HEK293 (cell line): ENCODE measurements around the gene NEUROG2.

Source experiments
- GFI1B ChIP-seq: fragments of 450-650 bp; formaldehyde crosslinking; IDR thresholded peaks from 2 replicates; pipeline ENCODE4 v1.5.1; 2016; ENCODE audit warnings: missing biosample characterization, missing genetic modification characterization
- HOXC10 ChIP-seq: sonication (generic); formaldehyde crosslinking; IDR thresholded peaks from 2 replicates; pipeline ENCODE4 v1.8.1; 2023; ENCODE audit warnings: mild to moderate bottlenecking, missing genetic modification reagents
- TCF7L2 ChIP-seq: IDR thresholded peaks from 2 replicates; pipeline ENCODE4 v1.6.1; 2011; ENCODE audit warnings: low read depth, mild to moderate bottlenecking, inconsistent platforms, low read length, moderate library complexity, borderline replicate concordance
- YY2 ChIP-seq: fragments of 450-650 bp; formaldehyde crosslinking; IDR thresholded peaks from 2 replicates; pipeline ENCODE4 v1.5.1; 2016; ENCODE audit warnings: missing biosample characterization, missing genetic modification characterization
- ZBTB17 ChIP-seq: fragments of 450-650 bp; formaldehyde crosslinking; IDR thresholded peaks from 2 replicates; pipeline ENCODE4 v1.5.1; 2016; ENCODE audit warnings: missing biosample characterization, missing genetic modification characterization
- ZNF221 ChIP-seq: fragments of 450-650 bp; formaldehyde crosslinking; IDR thresholded peaks from 2 replicates; pipeline ENCODE4 v1.5.1; 2017; ENCODE audit warnings: missing biosample characterization, missing genetic modification characterization, borderline replicate concordance
- ZNF223 ChIP-seq: fragments of 450-650 bp; formaldehyde crosslinking; IDR thresholded peaks from 2 replicates; pipeline ENCODE4 v1.5.1; 2016; ENCODE audit warnings: missing biosample characterization, missing genetic modification characterization
- ZNF335 ChIP-seq: fragments of 450-650 bp; formaldehyde crosslinking; conservative IDR thresholded peaks from 2 replicates; pipeline ENCODE4 v1.5.1; 2016; ENCODE audit warnings: missing biosample characterization, missing genetic modification characterization
- ZNF473 ChIP-seq: fragments of 450-650 bp; formaldehyde crosslinking; IDR thresholded peaks from 2 replicates; pipeline ENCODE4 v1.5.1; 2017; ENCODE audit warnings: missing biosample characterization, missing genetic modification characterization
- ZNF530 ChIP-seq: fragments of 450-650 bp; formaldehyde crosslinking; IDR thresholded peaks from 2 replicates; pipeline ENCODE4 v1.5.1; 2016; ENCODE audit warnings: low read depth, missing biosample characterization, missing genetic modification characterization
- ZNF561 ChIP-seq: fragments of 450-650 bp; IDR thresholded peaks from 2 replicates; pipeline ENCODE4 v1.5.1; 2018; ENCODE audit warnings: missing biosample characterization, missing genetic modification characterization, borderline replicate concordance
- ZNF621 ChIP-seq: fragments of 450-650 bp; formaldehyde crosslinking; IDR thresholded peaks from 2 replicates; pipeline ENCODE4 v1.5.1; 2017; ENCODE audit warnings: missing biosample characterization, missing genetic modification characterization
- ZNF626 ChIP-seq: fragments of 450-650 bp; sonication (Bioruptor Pico); formaldehyde crosslinking; IDR thresholded peaks from 2 replicates; pipeline ENCODE4 v1.5.1; 2018; ENCODE audit warnings: missing biosample characterization, missing genetic modification characterization, inconsistent platforms
- ZNF664 ChIP-seq: fragments of 450-650 bp; formaldehyde crosslinking; IDR thresholded peaks from 2 replicates; pipeline ENCODE4 v1.5.1; 2016; ENCODE audit warnings: missing biosample characterization, missing genetic modification characterization
- ZNF707 ChIP-seq: fragments of 450-650 bp; formaldehyde crosslinking; IDR thresholded peaks from 2 replicates; pipeline ENCODE4 v1.5.1; 2016; ENCODE audit warnings: missing biosample characterization, missing genetic modification characterization
- ZNF776 ChIP-seq: fragments of 450-650 bp; formaldehyde crosslinking; IDR thresholded peaks from 2 replicates; pipeline ENCODE4 v1.5.0; 2017; ENCODE audit warnings: missing biosample characterization, missing genetic modification characterization, borderline replicate concordance
- ZNF777 ChIP-seq: fragments of 450-650 bp; formaldehyde crosslinking; IDR thresholded peaks from 2 replicates; pipeline ENCODE4 v1.5.1; 2017; ENCODE audit warnings: missing biosample characterization, missing genetic modification characterization, borderline replicate concordance
- ZNF792 ChIP-seq: fragments of 450-650 bp; formaldehyde crosslinking; IDR thresholded peaks from 2 replicates; pipeline ENCODE4 v1.5.1; 2016; ENCODE audit warnings: missing biosample characterization, missing genetic modification characterization
- ZXDB ChIP-seq: fragments of 450-650 bp; formaldehyde crosslinking; IDR thresholded peaks from 2 replicates; pipeline ENCODE4 v1.5.1; 2016; ENCODE audit warnings: missing biosample characterization, missing genetic modification characterization
- TF ChIP-seq, protein P1 (sequence below): fragments of 450-650 bp; formaldehyde crosslinking; IDR thresholded peaks from 2 replicates; pipeline ENCODE4 v1.5.1; 2016; ENCODE audit warnings: missing biosample characterization, missing genetic modification characterization, borderline replicate concordance
- TF ChIP-seq, protein P2 (sequence below): fragments of 450-650 bp; formaldehyde crosslinking; IDR thresholded peaks from 2 replicates; pipeline ENCODE4 v1.5.1; 2017; ENCODE audit warnings: missing biosample characterization, missing genetic modification characterization
- TF ChIP-seq, protein P3 (sequence below): fragments of 450-650 bp; formaldehyde crosslinking; IDR thresholded peaks from 2 replicates; pipeline ENCODE4 v1.5.1; 2016; ENCODE audit warnings: missing biosample characterization, missing genetic modification characterization
- TF ChIP-seq, protein P4 (sequence below): fragments of 450-650 bp; formaldehyde crosslinking; optimal IDR thresholded peaks from 2 replicates; pipeline ENCODE3; 2016; ENCODE audit warnings: missing biosample characterization, mild to moderate bottlenecking, missing genetic modification characterization
- TF ChIP-seq, protein P5 (sequence below): fragments of 450-650 bp; formaldehyde crosslinking; IDR thresholded peaks from 2 replicates; pipeline ENCODE4 v1.5.1; 2017; ENCODE audit warnings: missing biosample characterization, missing genetic modification characterization
- TF ChIP-seq, protein P6 (sequence below): fragments of 450-650 bp; formaldehyde crosslinking; IDR thresholded peaks from 2 replicates; pipeline ENCODE4 v1.5.1; 2016; ENCODE audit warnings: missing biosample characterization, missing genetic modification characterization

NEUROG2 gene

DNA sequence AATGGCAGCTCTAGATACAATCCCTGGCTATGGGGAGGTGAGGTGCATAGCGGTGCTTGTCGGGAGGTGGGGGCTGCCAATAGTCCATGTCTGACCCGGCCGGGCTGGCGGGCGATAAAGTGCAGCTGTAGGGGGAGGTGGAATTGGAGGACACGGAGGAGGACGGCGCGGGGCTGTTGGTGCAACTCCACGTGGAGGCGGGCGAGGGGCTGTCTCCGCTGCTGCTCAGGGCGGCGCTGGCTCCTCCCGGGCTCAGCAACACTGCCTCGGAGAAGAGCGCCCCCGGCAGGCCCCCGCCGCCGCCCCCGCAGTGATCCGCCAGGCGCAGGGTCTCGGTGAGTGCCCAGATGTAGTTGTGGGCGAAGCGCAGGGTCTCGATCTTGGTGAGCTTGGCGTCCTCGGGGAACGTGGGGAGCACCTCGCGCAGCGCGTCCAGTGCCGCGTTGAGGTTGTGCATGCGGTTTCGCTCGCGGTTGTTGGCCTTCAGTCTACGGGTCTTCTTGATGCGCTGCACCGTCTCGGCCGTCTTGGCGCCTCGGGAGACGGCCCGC lies 1.3 kb downstream of the NEUROG2 start (continued):
- TF ChIP-seq ZBTB17 = no peak
- TF ChIP-seq, protein P1, sequence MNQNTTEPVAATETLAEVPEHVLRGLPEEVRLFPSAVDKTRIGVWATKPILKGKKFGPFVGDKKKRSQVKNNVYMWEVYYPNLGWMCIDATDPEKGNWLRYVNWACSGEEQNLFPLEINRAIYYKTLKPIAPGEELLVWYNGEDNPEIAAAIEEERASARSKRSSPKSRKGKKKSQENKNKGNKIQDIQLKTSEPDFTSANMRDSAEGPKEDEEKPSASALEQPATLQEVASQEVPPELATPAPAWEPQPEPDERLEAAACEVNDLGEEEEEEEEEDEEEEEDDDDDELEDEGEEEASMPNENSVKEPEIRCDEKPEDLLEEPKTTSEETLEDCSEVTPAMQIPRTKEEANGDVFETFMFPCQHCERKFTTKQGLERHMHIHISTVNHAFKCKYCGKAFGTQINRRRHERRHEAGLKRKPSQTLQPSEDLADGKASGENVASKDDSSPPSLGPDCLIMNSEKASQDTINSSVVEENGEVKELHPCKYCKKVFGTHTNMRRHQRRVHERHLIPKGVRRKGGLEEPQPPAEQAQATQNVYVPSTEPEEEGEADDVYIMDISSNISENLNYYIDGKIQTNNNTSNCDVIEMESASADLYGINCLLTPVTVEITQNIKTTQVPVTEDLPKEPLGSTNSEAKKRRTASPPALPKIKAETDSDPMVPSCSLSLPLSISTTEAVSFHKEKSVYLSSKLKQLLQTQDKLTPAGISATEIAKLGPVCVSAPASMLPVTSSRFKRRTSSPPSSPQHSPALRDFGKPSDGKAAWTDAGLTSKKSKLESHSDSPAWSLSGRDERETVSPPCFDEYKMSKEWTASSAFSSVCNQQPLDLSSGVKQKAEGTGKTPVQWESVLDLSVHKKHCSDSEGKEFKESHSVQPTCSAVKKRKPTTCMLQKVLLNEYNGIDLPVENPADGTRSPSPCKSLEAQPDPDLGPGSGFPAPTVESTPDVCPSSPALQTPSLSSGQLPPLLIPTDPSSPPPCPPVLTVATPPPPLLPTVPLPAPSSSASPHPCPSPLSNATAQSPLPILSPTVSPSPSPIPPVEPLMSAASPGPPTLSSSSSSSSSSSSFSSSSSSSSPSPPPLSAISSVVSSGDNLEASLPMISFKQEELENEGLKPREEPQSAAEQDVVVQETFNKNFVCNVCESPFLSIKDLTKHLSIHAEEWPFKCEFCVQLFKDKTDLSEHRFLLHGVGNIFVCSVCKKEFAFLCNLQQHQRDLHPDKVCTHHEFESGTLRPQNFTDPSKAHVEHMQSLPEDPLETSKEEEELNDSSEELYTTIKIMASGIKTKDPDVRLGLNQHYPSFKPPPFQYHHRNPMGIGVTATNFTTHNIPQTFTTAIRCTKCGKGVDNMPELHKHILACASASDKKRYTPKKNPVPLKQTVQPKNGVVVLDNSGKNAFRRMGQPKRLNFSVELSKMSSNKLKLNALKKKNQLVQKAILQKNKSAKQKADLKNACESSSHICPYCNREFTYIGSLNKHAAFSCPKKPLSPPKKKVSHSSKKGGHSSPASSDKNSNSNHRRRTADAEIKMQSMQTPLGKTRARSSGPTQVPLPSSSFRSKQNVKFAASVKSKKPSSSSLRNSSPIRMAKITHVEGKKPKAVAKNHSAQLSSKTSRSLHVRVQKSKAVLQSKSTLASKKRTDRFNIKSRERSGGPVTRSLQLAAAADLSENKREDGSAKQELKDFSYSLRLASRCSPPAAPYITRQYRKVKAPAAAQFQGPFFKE (tag by site-specific recombination) = no peak
- TF ChIP-seq, protein P2, sequence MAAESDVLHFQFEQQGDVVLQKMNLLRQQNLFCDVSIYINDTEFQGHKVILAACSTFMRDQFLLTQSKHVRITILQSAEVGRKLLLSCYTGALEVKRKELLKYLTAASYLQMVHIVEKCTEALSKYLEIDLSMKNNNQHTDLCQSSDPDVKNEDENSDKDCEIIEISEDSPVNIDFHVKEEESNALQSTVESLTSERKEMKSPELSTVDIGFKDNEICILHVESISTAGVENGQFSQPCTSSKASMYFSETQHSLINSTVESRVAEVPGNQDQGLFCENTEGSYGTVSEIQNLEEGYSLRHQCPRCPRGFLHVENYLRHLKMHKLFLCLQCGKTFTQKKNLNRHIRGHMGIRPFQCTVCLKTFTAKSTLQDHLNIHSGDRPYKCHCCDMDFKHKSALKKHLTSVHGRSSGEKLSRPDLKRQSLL = no peak
- TF ChIP-seq ZNF776 = no peak
- no peak for TF ChIP-seq GFI1B (tag by site-specific recombination)
- TF ChIP-seq YY2 = peak; percentile 19; the same call in 1 of the 2 replicates
- TF ChIP-seq ZNF664 (tag by site-specific recombination) = no peak
- no peak for TF ChIP-seq ZNF626 (tag by site-specific recombination)
- TF ChIP-seq ZXDB (tag by site-specific recombination) = peak; percentile 26
- no peak for TF ChIP-seq ZNF792 (tag by site-specific recombination)
- no peak for TF ChIP-seq ZNF621 (tag by site-specific recombination)
- TF ChIP-seq, protein P3, sequence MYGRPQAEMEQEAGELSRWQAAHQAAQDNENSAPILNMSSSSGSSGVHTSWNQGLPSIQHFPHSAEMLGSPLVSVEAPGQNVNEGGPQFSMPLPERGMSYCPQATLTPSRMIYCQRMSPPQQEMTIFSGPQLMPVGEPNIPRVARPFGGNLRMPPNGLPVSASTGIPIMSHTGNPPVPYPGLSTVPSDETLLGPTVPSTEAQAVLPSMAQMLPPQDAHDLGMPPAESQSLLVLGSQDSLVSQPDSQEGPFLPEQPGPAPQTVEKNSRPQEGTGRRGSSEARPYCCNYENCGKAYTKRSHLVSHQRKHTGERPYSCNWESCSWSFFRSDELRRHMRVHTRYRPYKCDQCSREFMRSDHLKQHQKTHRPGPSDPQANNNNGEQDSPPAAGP (tag by site-specific recombination) = 0 out of 2 replicates have a peak, but pooled peaks have one; percentile 27
- no peak for TF ChIP-seq TCF7L2
- TF ChIP-seq ZNF530 (tag by site-specific recombination) = no peak
- TF ChIP-seq, protein P4, sequence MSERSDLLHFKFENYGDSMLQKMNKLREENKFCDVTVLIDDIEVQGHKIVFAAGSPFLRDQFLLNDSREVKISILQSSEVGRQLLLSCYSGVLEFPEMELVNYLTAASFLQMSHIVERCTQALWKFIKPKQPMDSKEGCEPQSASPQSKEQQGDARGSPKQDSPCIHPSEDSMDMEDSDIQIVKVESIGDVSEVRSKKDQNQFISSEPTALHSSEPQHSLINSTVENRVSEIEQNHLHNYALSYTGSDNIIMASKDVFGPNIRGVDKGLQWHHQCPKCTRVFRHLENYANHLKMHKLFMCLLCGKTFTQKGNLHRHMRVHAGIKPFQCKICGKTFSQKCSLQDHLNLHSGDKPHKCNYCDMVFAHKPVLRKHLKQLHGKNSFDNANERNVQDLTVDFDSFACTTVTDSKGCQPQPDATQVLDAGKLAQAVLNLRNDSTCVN (tag by site-specific recombination) = peak; percentile 78
- no peak for TF ChIP-seq ZNF473
- TF ChIP-seq ZNF223 = no peak
- TF ChIP-seq HOXC10 (CRISPR knock-in tag) = no peak
- TF ChIP-seq ZNF221 (tag by site-specific recombination) = no peak
- TF ChIP-seq, protein P5, sequence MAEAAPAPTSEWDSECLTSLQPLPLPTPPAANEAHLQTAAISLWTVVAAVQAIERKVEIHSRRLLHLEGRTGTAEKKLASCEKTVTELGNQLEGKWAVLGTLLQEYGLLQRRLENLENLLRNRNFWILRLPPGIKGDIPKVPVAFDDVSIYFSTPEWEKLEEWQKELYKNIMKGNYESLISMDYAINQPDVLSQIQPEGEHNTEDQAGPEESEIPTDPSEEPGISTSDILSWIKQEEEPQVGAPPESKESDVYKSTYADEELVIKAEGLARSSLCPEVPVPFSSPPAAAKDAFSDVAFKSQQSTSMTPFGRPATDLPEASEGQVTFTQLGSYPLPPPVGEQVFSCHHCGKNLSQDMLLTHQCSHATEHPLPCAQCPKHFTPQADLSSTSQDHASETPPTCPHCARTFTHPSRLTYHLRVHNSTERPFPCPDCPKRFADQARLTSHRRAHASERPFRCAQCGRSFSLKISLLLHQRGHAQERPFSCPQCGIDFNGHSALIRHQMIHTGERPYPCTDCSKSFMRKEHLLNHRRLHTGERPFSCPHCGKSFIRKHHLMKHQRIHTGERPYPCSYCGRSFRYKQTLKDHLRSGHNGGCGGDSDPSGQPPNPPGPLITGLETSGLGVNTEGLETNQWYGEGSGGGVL (tag by site-specific recombination) = no peak; the same call in 1 of the 2 replicates
- peak; percentile 8 for TF ChIP-seq ZNF335
- no peak for TF ChIP-seq ZNF707 (tag by site-specific recombination)
- peak; percentile 58; the same call in 1 of the 2 replicates for TF ChIP-seq ZNF777
- TF ChIP-seq, protein P6, sequence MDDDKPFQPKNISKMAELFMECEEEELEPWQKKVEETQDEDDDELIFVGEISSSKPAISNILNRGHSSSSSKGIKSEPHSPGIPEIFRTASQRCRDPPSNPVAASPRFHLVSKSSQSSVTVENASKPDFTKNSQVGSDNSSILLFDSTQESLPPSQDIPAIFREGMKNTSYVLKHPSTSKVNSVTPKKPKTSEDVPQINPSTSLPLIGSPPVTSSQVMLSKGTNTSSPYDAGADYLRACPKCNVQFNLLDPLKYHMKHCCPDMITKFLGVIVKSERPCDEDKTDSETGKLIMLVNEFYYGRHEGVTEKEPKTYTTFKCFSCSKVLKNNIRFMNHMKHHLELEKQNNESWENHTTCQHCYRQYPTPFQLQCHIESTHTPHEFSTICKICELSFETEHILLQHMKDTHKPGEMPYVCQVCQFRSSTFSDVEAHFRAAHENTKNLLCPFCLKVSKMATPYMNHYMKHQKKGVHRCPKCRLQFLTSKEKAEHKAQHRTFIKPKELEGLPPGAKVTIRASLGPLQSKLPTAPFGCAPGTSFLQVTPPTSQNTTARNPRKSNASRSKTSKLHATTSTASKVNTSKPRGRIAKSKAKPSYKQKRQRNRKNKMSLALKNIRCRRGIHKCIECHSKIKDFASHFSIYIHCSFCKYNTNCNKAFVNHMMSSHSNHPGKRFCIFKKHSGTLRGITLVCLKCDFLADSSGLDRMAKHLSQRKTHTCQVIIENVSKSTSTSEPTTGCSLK (tag by site-specific recombination) = no peak
- no peak for TF ChIP-seq ZNF561
